ENCODE measurements around the gene PIGT. TPM values are rescaled to one million over a fixed set of nuclear protein-coding genes. Genes with fewer than 3 reads are reported as not detected.
A peak's percentile ranks its signal among the peaks of the same experiment; 100 is the strongest.

Gene PIGT
- polyA plus RNA-seq, 1 of the 3 experiments (the other 2 are of a cell fraction), result 144 TPM

DNA sequence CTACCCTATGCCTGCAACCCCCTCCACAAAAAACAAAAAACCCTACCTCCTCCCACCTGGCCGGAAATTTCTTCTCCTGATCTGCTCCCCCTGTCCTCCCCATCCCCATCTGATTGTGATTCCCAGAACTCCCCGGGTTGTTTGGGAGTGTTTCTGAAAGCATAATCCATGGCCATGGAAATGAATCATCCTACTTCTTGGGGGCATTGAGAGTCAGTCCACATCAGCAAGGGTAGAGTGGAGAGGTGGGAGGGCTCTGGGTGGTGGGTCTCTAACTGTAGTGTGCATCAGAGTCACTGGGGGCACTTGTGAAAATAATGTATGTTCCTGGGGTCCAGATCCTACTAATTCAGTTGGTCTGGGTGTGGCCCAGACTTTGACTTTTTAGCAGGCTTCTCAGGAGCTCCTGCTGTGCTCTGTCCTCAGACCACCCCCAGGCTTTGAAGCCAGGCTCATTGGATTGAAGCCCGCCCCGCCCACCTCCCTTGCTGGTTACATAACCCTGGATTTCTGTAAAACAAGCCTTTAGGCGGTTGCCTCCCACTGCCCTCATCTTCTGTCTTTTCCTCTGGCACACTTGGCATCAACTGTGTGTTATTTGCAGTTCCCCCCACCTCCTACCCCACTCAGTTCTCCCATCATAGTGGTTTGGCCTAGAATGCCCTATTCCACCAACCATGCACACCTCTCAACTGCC is 10.5 kb downstream of the PIGT start:
- peaks cover 11 to 37% of the 10 kb centered on the region in 2 experiments for H3K36me3 ChIP-seq (replicated peaks in 1 of 2; ENCODE audit: control insufficient read depth in 1 of 2, insufficient read depth in 2 of 2, low read length in 1 of 2)
- no peak for TF ChIP-seq TCF12 (IDR thresholded peaks at IDR 0.05)
- peaks cover 0 to 20% of the 10 kb centered on the region in 2 experiments; a peak in 1 of 4 replicates for H3K4me1 ChIP-seq (ENCODE audit: control insufficient read depth in 1 of 2, insufficient read depth in 2 of 2, low read depth in 1 of 2, low read length in 1 of 2)
- H3K9me2 ChIP-seq, result no peaks in the 10 kb centered on the region
- peak overlapping the region in 1 of 2 experiments; percentile 8; a peak in 1 of 4 replicates for H3K27ac ChIP-seq (ENCODE audit: low read depth in 2 of 2, low read length in 1 of 2)
- no peaks in the 10 kb centered on the region for H3F3A ChIP-seq (replicated peaks; ENCODE audit: insufficient read depth)
- H4K20me1 ChIP-seq (ENCODE audit: insufficient read depth), result no peaks in the 10 kb centered on the region
- ChIA-PET CTCF (interaction anchor here (1.5 to 3.4 kb wide), 6 partner anchors 10 to 344 kb away, joined by 4 to 38 read pairs (median 12); partner anchors contain the start of genes PIGT and SYS1), POLR2A (interaction anchor here (0.7 to 1.6 kb wide), 6 partner anchors 11 to 84 kb away, joined by 4 to 11 read pairs (median 4); partner anchors contain the start of gene SYS1)
- no peak overlapping the region for H3K4me2 ChIP-seq
- no peak overlapping the region for H3K9ac ChIP-seq
- H3K27me3 ChIP-seq (ENCODE audit: insufficient read depth), result no peaks in the 10 kb centered on the region
- DNase-seq, result no peak
- H3K9me3 ChIP-seq, result no peaks in the 10 kb centered on the region
- 93% methylated on average over 5 of the region's 5 CpGs for WGBS (ENCODE audit: low lambda C conversion rate)
- H3K79me2 ChIP-seq (ENCODE audit: insufficient read depth), result no peaks in the 10 kb centered on the region
- H3K4me3 ChIP-seq (ENCODE audit: low read depth in 2 of 2, low read length in 1 of 2), result no peak overlapping the region
- no peak overlapping the region for H2AFZ ChIP-seq (ENCODE audit: low read depth)

DNA sequence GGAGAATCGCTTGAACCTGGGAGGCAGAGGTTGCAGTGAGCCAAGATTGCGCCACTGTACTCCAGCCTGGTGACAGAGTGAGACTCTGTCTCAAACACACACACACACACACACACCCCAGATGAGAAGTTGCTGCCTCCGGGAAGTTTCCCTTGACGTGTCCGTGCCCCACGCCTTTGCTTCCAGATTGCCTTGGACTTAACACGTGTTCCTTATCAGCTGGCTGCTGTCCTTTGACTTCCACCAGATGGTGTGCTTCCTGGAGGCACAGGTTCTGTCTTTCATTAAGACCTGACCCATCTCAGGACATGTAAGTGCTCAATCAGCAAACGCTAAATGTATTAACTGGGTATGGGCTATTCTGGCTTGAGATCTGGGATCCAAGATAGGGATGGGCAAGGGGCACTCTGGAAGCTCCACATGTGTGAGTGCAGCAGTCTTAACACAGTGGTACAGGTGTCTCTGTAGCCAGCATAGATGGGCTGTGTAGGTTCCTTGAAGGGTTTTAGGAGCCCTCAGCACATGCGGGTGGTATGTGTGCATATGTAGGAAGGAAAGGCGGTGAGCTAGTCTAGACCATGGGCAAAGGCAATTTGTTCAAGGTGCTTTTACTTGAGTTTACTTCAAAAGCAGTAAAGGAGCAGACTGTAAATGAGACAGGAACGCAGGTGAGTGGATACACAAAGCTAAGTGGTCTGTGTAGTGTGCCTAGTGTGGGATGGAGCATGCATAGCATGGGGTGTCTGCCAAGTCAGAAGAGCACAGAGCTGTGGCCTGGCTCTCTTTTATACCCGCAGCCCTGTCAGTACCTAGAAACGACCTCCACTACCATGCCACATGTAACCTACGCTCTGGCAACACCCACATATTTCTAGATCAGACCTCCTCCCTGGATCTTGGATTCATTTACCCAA is 11.6 kb downstream of the PIGT start:
- Histone ChIP-seq H3K27ac (ENCODE audit: low read depth in 2 of 2, low read length in 1 of 2) (peak overlapping the region in 1 of 2 experiments; percentile 64; a peak in 2 of 4 replicates), H3K9me2 (no peaks in the 10 kb centered on the region), H4K20me1 (ENCODE audit: insufficient read depth) (no peaks in the 10 kb centered on the region), H3F3A (replicated peaks; ENCODE audit: insufficient read depth) (no peaks in the 10 kb centered on the region), H3K27me3 (ENCODE audit: insufficient read depth) (no peaks in the 10 kb centered on the region), H3K4me1 (ENCODE audit: control insufficient read depth in 1 of 2, insufficient read depth in 2 of 2, low read depth in 1 of 2, low read length in 1 of 2) (peaks cover 0 to 20% of the 10 kb centered on the region in 2 experiments; a peak in 1 of 4 replicates), H3K36me3 (replicated peaks in 1 of 2; ENCODE audit: control insufficient read depth in 1 of 2, insufficient read depth in 2 of 2, low read length in 1 of 2) (peaks cover 3 to 27% of the 10 kb centered on the region in 2 experiments), H3K4me3 (ENCODE audit: low read depth in 2 of 2, low read length in 1 of 2) (no peak overlapping the region), H3K4me2 (no peak overlapping the region), H2AFZ (ENCODE audit: low read depth) (no peak overlapping the region), H3K9ac (no peak overlapping the region), H3K9me3 (no peaks in the 10 kb centered on the region), H3K79me2 (ENCODE audit: insufficient read depth) (no peaks in the 10 kb centered on the region)
- ChIA-PET POLR2A (interaction anchor here (0.7 to 1.6 kb wide), 9 partner anchors 12 to 106 kb away, joined by 3 to 11 read pairs (median 4); partner anchors contain the start of gene SYS1), CTCF (interaction anchor here (0.9 to 3.4 kb wide), 12 partner anchors 9 to 343 kb away, joined by 3 to 38 read pairs (median 6); partner anchors contain the start of genes PIGT and SYS1)
- peak in 1 of 2 experiments; percentile 86; a peak in 2 of 4 replicates for TF ChIP-seq EP300 (IDR thresholded peaks at IDR 0.05; ENCODE audit: borderline replicate concordance in 1 of 2, low read depth in 1 of 2, low read length in 1 of 2)
- TF ChIP-seq RCOR1 (IDR thresholded peaks at IDR 0.05; ENCODE audit: low read length), result peak; percentile 95
- no peak for TF ChIP-seq JUND (IDR thresholded peaks at IDR 0.05)
- no peak for TF ChIP-seq SMC3 (IDR thresholded peaks at IDR 0.05; ENCODE audit: low read depth, low read length)
- peak; percentile 95 for TF ChIP-seq MXI1 (IDR thresholded peaks at IDR 0.05; ENCODE audit: low read depth, low read length)
- peak; percentile 85 for TF ChIP-seq CHD2 (IDR thresholded peaks at IDR 0.05; ENCODE audit: low read length, partially characterized antibody)
- peak; percentile 100 for TF ChIP-seq GATA2 (CRISPR knock-in tag; IDR thresholded peaks at IDR 0.05)
- TF ChIP-seq, protein P1, sequence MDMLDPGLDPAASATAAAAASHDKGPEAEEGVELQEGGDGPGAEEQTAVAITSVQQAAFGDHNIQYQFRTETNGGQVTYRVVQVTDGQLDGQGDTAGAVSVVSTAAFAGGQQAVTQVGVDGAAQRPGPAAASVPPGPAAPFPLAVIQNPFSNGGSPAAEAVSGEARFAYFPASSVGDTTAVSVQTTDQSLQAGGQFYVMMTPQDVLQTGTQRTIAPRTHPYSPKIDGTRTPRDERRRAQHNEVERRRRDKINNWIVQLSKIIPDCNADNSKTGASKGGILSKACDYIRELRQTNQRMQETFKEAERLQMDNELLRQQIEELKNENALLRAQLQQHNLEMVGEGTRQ (IDR thresholded peaks at IDR 0.05; ENCODE audit: borderline replicate concordance, low read depth, low read length), result no peak
- TF ChIP-seq, protein P2, sequence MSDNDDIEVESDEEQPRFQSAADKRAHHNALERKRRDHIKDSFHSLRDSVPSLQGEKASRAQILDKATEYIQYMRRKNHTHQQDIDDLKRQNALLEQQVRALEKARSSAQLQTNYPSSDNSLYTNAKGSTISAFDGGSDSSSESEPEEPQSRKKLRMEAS (IDR thresholded peaks at IDR 0.05; ENCODE audit: low read depth), result no peak
- peak; percentile 93; the same call in 1 of the 2 replicates for TF ChIP-seq FOXJ3 (CRISPR knock-in tag; IDR thresholded peaks at IDR 0.05)
- DNase-seq, result peak; percentile 80
- 83% methylated on average over 12 of the region's 14 CpGs for WGBS (ENCODE audit: low lambda C conversion rate)

Data from SK-N-SH (cell line).